Suppressor macrophage treated with lipopolysaccharide for 1 hour (primary cell): ENCODE measurements around the gene LILRB4.
"Not testable (repeated sequence)": the region's sequence is repeated elsewhere in the genome, so short reads cannot be mapped to it uniquely, and the experiment has no call there.

Experiments used
- DNase-seq, 3 donors: peaks; one replicate each; pipeline ENCODE4 v3.0.0-alpha.2; 2020 to 2022

The LILRB4 gene

GRCh38 chr19:54650108-54650655 is 12.6 kb upstream of the LILRB4 start:
- DNase-seq: peak; percentile 71 to 82 (median 78)

DNA sequence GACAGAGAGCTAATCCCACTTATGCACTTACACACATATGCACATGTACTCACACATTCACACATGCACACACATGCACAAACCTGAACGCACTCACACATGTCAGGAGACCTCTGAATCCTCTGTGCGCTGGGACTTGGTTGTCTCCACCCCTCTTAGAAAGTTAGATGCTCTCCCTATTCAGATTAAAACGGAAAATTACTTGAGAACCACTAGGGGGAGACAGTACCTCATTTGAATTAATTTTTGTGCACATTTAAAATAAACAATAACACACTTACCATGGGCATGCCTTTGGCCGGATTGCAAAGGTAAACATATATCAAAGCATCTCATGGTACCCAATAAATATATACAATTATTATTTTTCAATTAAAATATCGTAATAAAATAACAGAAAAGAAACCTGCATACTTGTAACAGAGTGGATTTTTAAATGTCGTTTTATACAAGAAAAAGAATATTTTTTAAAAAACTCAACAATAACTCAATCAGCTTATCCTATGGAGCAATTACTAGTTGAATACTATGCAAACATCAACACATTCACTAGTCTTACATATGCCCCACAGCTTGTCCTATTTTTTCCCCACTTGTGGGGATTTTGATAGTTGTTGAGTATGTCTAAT is 9.5 kb upstream of the LILRB4 start:
- peak; percentile 50 to 86 (median 78) for DNase-seq

- DNase-seq: peak; percentile 92 to 96 (median 96)
Observed at GRCh38 chr19:54654447-54655321, 8.1 kb upstream of the LILRB4 start.

GRCh38 chr19:54659300-54659699 is 3.5 kb upstream of the LILRB4 start:
- DNase-seq: peak; percentile 66 to 91 (median 90)

GRCh38 chr19:54660306-54660705 is 2.5 kb upstream of the LILRB4 start:
- peak; percentile 78 to 84 (median 80) for DNase-seq

DNA sequence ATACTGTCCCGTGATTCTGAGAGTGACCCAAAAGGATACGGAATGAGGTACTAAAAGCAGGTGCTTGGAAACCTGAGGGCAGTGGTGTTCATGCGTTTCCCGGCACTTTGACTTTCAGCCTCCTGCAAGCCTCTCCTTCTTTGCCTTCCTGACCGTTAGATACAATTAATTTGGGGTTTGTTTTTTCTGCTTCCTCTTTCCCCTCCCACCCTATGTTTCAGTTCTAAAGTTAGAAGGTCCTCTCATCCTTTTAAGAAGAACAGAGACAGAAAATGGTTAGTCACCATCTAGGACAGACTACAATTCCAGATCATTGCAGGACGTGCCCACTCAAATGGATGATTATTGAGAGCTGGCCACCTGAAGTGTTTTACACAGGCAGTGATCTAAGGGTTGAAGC is 1.8 kb upstream of the LILRB4 start:
- DNase-seq: peak; percentile 85 to 96 (median 95)

DNA sequence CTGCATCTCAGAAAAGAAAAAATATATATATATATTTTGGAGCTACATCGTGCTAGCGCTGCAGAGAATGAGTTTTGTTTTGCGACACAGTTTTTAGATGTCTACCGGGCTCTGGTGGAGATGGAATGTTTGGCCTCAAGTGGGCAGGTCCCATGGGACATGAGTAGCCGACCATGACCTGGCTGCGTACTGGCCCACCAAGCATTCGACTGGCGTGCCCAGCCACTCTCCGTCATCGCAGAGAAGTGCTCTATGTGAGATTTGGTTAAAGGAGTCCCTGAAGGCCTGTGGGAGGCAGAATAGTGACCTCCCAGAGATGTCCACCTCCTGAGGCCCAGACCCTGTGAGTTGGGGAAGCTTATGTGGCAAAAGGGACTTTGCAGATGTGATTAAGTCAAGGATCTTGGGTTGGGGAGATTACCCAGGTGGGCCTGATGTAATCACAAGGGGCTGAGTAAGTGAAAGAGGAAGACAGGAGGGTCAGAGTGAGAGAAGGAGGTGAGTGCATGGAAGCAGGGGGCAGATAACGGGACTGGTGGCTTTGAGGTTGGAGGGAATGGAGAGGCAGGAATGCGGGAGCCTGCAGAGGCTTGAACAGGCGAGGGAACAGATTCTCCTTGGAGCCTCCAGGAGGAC is 821 bp upstream of the LILRB4 start:
- DNase-seq: peak in 2 of 3 donors; percentile 45 to 47

GRCh38 chr19:54665530-54665929 is 2.7 kb downstream of the LILRB4 start:
- DNase-seq: no peak

GRCh38 chr19:54667217-54667616 is 4.4 kb downstream of the LILRB4 start:
- no peak for DNase-seq

GRCh38 chr19:54668353-54668752 is 5.6 kb downstream of the LILRB4 start:
- DNase-seq: no peak

- peak; percentile 55 to 63 (median 60) for DNase-seq
Observed at GRCh38 chr19:54670576-54671357, 8.0 kb downstream of the LILRB4 start.

GRCh38 chr19:54673222-54673621 is 10.4 kb downstream of the LILRB4 start:
- peak; percentile 55 to 69 (median 61) for DNase-seq

DNA sequence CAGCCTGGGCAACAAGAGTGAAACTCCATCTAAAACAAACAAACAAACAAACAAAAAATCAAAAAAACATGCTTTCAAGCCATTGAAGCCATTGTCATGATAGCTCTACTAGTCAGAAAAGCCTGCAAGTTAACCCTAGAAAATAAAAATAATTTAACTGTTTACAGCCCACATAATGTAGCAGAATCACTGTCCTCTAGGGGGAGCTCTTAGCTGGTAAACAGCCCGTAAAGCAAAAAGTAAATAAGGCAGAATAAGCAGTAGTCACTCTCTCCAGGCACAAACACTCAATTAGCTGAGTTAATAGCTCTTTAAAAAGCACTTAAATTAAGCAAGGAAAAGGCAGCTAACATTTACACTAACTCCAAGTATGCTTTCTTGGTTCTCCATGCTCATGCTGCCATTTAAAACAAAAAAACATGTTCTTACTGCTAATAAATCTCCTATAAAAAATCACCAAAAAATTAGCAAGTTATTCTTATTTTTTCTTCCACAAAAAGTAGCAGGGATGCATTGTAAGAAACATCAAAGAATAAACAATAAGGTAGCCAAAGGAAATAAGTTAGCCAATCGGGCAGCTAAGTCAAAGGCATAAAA is 11.3 kb downstream of the LILRB4 start:
- DNase-seq: peak; percentile 76 to 85 (median 84)

GRCh38 chr19:54676210-54676834 is 13.5 kb downstream of the LILRB4 start:
- DNase-seq: peak; percentile 76 to 86 (median 81)

- no peak for DNase-seq
Observed at GRCh38 chr19:54677217-54677616, 14.4 kb downstream of the LILRB4 start.

DNA sequence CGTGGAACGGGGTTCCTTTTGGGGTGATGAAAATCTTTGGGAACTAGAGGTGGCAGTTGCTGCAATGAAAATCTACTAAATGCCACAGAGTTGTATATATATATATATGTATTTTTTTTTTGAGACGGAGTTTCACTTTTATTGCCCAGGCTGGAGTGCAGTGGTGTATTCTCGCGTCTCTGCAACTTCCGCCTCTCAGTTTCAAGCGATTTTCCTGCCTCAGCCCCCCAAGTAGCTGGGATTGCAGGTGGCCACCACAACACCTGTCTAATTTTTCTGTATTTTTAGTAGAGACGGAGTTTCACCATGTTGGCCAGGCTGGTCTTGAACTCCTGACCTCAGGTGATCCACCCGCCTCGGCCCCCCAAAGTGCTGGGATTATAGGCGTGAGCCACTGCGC is 18.8 kb downstream of the LILRB4 start:
- DNase-seq: not testable (repeated sequence)

DNA sequence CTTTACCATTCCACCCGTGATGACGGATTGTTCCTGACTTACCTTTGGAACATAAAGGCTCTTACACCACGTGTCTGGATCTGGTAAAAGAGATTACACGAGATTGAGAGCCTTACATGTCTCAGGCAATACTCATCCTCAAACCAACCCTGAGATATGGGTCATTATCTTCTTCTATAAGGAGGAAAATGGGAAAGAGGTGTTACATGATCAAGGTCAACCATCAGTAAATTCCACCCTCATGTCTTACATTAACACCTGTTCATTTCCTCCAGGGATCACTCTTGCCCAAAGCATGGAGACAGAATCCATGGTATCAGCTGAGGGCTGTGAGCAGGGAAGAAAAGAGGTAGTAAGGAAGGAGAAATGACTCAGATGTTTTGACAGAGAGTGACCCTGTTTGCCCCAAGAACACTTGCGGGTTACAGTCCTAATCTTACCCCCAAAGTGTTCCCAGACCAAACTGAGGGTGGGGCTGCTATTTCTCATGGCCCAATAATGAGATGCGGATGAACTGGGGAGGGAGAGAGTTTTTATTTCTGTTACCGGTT is 19.6 kb downstream of the LILRB4 start:
- peak in 1 of 3 donors; percentile 50 for DNase-seq

DNA sequence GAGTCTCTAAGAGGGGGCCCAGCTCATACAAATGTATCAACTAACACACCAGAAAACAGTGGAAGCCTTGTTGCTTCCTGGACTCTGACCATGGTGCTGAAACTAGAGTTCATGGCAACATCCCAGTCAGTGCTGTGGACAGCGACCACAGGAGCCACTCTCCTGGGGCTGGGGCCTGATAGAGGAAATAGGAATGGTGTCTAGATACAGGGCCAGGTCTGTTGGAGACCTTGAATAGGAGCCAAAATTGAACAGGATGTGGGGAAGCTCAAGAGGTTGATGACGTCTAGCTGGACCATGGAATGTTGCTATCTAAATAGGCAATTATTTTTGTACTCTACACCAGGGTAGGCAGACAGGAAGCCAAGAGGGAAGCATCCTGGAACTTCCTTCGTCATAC is 21.7 kb downstream of the LILRB4 start:
- DNase-seq: peak; percentile 73 to 88 (median 83)

DNA sequence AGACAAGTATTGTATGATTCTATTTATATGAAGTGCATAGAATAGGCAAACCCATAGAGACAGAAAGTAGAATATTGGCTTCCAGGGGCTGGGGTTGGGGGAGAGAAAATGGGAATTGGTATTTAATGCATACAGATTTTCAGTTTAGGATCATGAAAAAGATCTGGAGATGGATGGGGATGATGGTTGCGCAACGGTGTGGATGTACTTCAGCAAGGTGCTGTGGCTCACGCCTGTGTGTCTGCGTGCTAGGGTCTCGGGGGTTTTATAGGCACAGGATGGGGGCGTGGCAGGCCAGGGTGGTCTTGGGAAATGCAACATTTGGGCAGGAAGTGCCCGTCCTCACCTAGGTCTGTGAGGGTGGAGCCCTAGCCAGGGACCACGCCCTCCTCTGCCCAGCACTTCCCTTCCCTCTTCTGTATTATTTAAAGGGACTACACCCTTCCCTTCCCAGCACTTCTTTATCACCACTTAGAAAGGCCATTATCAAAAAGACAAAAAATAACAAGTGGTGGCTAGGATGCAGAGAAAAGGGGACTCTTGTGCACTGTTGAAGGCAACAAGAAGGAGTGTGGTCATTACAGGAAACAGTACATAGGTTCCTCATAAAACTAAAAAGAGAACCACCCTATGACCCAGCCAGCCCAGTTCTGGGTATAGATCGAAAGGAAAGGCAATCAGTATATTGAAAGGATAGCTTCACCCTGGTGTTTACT is 29.0 kb downstream of the LILRB4 start:
- DNase-seq: peak in 1 of 3 donors; percentile 33

- DNase-seq: no peak
Observed at GRCh38 chr19:54692298-54692615, 29.5 kb downstream of the LILRB4 start.

- DNase-seq: peak in 1 of 3 donors; percentile 22
Observed at GRCh38 chr19:54694648-54695047, 31.9 kb downstream of the LILRB4 start.
